Activated T-cell treated with anti-CD3 and anti-CD28 coated beads for 1 hour (primary cell): ENCODE results near the gene FITM1.

Experiments used
- DNase-seq: peaks from one replicate; pipeline ENCODE4 v3.0.0-alpha.2; 2020; ENCODE audit warnings: low read depth

The FITM1 gene

GRCh38 chr14:24160850-24161804, 30.7 kb downstream of the FITM1 start, which contains the start of gene IRF9:
Gene IRF9, plus strand, starts transcription at chr14:24161265. Its CDS starts 880 bp downstream, at chr14:24162145.
- DNase-seq = peak; percentile 96

- DNase-seq = no peak
Observed at GRCh38 chr14:24162093-24162492, 31.6 kb downstream of the FITM1 start.

- no peak for DNase-seq
Observed at GRCh38 chr14:24164518-24164991, 34.1 kb downstream of the FITM1 start.

- DNase-seq = no peak
Observed at GRCh38 chr14:24165785-24166184, 35.3 kb downstream of the FITM1 start.

- DNase-seq = no peak
Observed at GRCh38 chr14:24167469-24168114, 37.1 kb downstream of the FITM1 start.

GRCh38 chr14:24171422-24172260, 41.2 kb downstream of the FITM1 start, which contains the start of gene REC8:
Gene REC8, plus strand, starts transcription at chr14:24172080. Its CDS starts 473 bp downstream, at chr14:24172553.
- DNase-seq = peak; percentile 59

GRCh38 chr14:24172261-24172860, 41.9 kb downstream of the FITM1 start:
- no peak for DNase-seq

DNA sequence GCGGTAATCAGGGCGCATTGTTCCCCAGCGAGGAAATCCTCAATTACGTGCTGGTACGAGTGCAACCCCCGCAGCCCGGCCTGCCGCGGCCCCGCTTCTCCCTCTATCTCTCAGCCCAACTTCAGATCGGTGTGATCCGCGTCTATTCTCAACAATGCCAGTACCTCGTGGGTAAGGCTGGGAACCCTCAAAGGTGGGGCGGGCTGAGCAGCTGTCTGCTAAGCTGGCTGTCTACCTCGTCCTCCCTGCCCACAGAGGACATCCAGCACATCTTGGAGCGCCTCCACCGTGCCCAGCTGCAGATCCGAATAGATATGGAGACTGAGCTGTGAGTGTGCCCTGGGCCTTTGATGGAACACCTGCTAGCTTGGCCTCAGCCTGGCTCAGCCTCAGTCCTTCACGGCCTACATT, 42.4 kb downstream of the FITM1 start:
- no peak for DNase-seq

- no peak for DNase-seq
Observed at GRCh38 chr14:24176599-24176998, 46.1 kb downstream of the FITM1 start.

DNA sequence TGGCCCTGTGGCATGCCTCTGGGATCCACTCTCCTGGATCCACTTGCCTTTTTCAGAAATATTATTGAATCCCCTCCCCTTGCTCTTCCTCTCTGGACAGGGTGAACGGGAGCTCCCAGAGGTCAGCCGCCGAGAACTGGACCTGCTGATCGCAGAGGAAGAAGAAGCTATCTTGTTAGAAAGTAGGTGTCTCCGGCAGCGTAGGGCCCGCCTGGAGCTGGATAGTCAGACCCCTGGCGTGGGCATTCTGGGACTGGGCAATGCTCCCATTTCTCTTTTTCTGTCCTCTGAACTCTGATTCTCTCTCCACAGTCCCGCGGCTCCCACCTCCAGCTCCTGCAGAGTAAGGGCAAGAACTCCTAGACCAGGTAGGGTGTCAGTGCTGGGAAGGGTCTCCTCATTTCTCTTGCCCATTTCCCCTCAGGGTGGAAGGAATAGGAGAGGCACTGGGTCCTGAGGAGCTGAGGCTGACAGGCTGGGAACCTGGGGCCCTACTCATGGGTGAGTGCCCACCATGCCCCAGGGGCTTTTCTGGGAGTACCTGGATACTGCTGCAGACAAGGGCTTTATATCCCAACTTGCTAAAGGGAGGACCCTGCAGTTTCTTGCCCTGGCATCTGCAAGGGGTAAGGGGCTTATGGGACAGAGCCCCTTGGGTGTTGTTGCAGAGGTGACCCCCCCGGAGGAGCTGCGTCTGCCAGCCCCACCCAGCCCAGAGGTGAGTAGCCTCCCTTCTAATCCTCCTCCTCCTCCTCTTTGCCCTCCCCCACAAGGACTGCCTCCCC, 46.8 kb downstream of the FITM1 start:
- no peak for DNase-seq

DNA sequence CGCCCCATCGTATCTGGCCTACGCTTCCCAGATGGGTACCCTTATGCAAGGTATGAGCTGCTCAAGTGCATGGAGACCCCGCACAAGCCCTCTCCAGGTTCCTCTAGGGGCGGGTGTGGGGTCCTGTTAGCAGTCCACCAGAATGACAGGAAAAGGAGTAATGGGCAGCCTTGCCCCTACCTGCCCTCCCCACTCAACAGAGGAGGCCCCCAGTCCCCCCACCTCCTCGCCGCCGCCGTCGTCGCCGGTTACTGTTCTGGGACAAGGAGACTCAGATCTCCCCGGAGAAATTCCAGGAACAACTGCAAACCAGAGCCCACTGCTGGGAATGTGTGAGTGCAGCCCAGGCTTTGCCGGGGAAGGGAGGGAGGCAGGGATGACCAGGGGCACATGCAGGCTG, 47.4 kb downstream of the FITM1 start:
- no peak for DNase-seq

- DNase-seq = no peak
Observed at GRCh38 chr14:24178399-24179178, 48.1 kb downstream of the FITM1 start.

- no peak for DNase-seq
Observed at GRCh38 chr14:24179294-24179960, 49.0 kb downstream of the FITM1 start.

DNA sequence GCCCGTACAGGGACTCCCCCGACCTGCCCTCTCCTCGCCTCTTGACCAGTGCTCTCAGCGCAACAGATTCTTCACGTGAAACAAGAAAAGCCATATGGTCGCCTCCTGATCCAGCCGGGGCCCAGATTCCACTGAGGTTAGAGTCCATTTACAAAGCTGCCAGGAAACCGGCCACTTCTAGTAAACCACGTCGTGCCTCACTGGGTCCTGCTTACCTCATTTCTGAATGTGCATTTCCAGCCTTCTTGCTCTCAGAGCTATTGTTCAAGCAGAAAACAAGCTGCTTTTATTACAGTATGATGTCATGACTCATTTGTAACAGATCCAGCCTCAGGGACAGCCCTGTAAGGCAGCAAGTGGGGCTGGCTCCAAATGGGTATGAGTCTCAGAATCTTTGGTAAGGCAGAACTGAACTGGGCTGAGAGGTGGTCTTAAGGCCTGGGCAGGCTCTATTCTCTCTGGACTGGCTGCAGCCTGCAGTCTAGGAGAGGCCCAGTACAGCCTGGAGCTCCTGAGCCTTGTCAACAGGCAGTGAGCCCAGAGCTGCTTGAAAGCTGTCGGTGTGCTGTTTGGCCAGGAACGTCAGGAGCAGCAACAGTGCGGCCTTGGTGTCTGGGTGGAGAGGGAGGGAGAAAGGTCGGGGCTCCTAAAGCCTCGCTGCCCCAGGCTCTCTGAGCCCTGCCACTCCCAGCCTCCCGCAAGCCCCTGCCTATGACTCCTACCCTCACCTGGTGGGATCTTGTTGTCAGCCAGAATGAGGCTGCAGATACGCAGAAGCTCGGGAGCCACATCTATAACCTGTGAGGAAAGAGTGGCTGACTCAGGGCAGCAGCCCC, 49.7 kb downstream of the FITM1 start:
- DNase-seq = no peak

- DNase-seq = no peak
Observed at GRCh38 chr14:24181371-24182077, 51.1 kb downstream of the FITM1 start.
